ENCODE results near the gene ANKRD9.

DNA sequence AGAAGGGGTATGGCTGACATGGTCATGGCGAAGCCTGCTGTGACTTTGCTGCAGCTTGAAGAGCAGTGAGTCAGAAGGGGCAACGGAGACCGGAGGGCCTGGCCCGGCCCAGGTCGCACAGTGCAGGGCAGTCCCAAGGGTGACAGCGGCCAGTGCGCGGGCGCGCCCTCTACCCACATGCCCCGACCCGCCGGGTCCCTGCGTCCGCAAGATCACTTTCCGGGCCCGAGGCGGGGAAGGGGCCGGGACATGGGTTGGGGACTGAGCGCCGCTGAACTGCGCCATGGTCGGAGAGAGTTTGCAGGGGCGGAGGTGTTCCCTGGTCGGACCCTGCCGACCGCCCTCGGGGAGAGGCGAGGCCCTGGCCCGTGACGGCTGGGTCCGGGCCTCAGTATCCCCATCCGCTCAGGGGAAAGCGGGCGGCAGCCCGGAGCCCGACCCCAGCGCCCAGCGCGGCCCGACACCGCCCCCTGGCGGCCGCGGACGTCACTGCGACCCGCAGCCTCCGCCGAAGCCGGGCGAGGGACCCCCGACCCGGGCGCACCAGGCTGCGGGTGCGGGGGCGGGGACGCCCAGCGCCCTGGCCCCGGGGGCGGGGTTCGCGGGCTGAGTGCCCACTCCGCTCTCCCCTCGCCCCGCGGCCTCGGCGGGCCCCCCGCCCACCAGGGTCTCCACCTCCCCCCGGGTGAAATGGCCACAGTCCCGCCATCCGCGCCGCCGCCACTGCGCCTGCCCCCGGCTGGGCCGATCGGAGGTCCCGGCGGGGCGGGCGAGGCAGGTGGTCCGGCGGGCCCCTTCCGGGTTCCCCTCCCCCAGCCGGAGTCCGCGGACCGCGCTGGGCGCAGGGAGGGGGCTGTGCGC is 7.2 kb upstream of the ANKRD9 start:
- TF ChIP-seq POLR2A (IDR thresholded peaks at IDR 0.05) (no peak), POLR2AphosphoS5 (IDR thresholded peaks at IDR 0.05) (no peak)
- TF ChIP-seq, protein P1, sequence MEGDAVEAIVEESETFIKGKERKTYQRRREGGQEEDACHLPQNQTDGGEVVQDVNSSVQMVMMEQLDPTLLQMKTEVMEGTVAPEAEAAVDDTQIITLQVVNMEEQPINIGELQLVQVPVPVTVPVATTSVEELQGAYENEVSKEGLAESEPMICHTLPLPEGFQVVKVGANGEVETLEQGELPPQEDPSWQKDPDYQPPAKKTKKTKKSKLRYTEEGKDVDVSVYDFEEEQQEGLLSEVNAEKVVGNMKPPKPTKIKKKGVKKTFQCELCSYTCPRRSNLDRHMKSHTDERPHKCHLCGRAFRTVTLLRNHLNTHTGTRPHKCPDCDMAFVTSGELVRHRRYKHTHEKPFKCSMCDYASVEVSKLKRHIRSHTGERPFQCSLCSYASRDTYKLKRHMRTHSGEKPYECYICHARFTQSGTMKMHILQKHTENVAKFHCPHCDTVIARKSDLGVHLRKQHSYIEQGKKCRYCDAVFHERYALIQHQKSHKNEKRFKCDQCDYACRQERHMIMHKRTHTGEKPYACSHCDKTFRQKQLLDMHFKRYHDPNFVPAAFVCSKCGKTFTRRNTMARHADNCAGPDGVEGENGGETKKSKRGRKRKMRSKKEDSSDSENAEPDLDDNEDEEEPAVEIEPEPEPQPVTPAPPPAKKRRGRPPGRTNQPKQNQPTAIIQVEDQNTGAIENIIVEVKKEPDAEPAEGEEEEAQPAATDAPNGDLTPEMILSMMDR (IDR thresholded peaks at IDR 0.05), result peak; percentile 26 to 97 (median 39)

Measured in breast epithelium (tissue), 3 donors.